Measurements from ENCODE around the gene ITPRIPL2.

DNA sequence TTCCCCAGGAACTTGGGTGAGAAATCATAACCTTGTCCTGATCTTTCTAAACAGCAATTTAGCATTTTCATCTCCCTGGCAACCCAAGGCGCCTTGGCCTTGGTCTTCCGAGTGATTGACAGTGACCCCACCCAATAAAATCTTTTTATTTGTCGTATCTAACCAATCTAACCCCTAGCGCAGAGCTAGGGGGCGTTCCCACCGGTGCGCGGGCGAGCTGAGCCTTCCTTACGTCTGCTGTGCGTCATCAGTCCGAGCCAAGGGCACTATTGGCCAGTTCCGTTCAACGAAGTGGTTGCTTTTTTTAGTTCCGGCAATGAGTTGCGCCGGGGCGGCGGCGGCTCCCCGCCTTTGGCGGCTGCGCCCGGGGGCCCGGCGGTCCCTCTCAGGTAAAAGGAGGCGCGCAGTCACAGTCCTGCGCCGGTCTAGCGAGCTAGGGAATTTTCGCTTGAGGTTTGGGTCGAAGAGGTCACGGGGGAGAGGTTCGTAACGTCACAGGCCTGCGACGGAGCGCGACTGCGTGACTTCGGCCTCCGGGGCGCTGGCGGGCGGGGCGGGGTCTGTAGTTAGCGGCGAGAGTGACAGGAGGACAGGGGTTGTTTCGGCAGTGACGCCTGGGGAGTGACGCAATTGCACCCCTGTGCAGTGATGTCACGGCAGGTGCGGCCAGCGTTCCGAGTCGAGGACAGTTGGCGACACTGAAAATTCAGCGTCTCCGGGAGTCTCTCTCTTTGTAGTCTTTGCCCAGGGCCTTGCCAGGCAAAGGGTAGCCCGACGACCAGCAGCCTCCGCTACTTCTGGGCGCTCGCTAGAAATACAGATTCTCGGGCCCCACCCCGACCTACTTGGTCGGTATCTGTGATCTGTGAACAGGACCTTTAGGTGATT lies 46.2 kb upstream of the ITPRIPL2 start, which contains the start of gene COQ7:
- TF ChIP-seq, protein P1, sequence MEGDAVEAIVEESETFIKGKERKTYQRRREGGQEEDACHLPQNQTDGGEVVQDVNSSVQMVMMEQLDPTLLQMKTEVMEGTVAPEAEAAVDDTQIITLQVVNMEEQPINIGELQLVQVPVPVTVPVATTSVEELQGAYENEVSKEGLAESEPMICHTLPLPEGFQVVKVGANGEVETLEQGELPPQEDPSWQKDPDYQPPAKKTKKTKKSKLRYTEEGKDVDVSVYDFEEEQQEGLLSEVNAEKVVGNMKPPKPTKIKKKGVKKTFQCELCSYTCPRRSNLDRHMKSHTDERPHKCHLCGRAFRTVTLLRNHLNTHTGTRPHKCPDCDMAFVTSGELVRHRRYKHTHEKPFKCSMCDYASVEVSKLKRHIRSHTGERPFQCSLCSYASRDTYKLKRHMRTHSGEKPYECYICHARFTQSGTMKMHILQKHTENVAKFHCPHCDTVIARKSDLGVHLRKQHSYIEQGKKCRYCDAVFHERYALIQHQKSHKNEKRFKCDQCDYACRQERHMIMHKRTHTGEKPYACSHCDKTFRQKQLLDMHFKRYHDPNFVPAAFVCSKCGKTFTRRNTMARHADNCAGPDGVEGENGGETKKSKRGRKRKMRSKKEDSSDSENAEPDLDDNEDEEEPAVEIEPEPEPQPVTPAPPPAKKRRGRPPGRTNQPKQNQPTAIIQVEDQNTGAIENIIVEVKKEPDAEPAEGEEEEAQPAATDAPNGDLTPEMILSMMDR (conservative IDR thresholded peaks at IDR 0.05; ENCODE audit: low read length), result no peak
- TF ChIP-seq EZH2phosphoT487 (IDR thresholded peaks at IDR 0.05; ENCODE audit: borderline replicate concordance), result no peak

Measured in Loucy (cell line).